Measurements from ENCODE around the gene CALHM3.

The CALHM3 gene

GRCh38 chr10:103440416-103440815 is 38.6 kb downstream of the CALHM3 start:
- DNase-seq = no peak
- in situ Hi-C loops (cut with MboI; ENCODE audit: low pct_unique_long_range_greater_than_20kb, low sequenced_read_pairs) = no loop called here

DNA sequence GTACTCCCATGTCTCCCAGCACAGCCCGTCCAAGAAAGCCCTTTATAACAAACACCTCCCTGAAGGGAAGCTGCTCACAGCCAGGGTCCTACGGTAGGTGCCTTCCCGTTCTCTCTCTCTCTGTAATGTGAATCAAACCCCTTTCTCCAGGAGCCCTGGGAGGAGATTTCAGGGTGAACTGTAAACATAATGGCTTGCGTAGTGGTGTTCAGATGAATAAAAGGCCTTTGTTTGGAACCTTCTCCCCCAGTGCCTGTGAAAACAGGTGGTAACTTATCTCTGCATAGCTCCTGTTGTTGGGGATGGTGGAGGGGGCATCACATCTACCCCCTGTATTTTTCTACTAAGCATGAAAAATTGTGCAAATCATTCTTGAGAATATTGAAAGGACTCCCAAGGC is 39.3 kb downstream of the CALHM3 start:
- no peak for DNase-seq
- in situ Hi-C loops (cut with MboI; ENCODE audit: low pct_unique_long_range_greater_than_20kb, low sequenced_read_pairs) = no loop called here

- in situ Hi-C loops (cut with MboI; ENCODE audit: low pct_unique_long_range_greater_than_20kb, low sequenced_read_pairs) = no loop called here
- peak; percentile 40 for DNase-seq
These were observed 45.2 kb downstream of the CALHM3 start for GRCh38 chr10:103433858-103434257.

GRCh38 chr10:103431902-103432301 is 47.1 kb downstream of the CALHM3 start:
- DNase-seq = no peak
- in situ Hi-C loops (cut with MboI; ENCODE audit: low pct_unique_long_range_greater_than_20kb, low sequenced_read_pairs) = no loop called here

- in situ Hi-C loops (cut with MboI; ENCODE audit: low pct_unique_long_range_greater_than_20kb, low sequenced_read_pairs) = no loop called here
- no peak for DNase-seq
These were observed 49.4 kb downstream of the CALHM3 start for GRCh38 chr10:103429647-103430046.

DNA sequence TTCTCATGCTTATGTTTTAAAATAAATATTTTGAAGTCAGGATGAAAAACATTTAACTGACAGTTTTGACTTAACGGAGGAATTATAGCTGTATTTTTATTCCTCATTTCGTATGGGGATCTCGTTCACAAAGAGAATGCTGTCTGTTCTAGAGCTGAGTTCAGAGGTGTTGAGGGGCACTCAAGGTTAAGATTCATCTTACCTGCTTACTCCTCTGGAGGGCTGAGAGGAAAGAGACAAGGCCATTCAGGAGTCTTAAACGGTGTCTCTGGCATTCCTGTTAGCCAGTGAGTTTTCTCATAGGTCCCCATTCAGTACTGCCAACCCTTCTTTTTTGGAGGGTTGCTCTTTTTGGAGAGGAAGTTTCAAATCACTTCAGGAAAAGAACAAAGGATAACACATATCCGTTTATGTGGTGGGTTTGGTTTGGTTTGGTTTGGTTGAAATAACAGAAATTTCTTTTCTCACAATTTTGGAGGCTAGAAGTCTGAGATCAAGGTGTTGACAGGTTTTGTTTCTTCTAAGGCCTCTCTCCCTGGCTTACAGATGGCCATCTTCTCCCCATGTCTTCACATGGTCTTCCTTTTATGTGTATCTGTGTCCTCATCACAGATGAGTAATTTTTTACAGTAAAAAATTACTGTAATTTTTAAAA is 49.9 kb downstream of the CALHM3 start:
- DNase-seq = no peak
- in situ Hi-C loops (cut with MboI; ENCODE audit: low pct_unique_long_range_greater_than_20kb, low sequenced_read_pairs) = no loop called here

GRCh38 chr10:103427866-103428265 is 51.2 kb downstream of the CALHM3 start:
- DNase-seq = no peak

DNA sequence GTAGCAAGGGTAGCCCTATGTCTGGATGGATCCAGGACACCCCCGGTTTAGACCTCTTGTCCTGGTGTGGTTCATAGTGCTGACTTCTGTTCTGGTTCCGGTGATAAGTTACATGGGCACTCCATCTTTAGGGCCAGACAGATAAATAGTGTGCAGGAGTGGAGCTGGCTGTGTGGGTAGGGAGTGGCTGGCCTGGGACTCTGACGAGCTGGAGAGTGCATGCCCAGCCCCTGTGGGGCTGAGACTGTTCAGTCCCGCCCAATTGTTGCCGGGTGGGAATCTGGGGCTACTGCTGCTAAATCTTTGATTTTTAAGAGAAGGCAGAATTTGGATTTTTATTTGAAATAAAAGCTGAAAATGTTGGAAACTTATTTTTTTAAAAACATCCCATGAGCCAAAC is 55.3 kb downstream of the CALHM3 start:
- no peak for DNase-seq
- in situ Hi-C loops (cut with MboI; ENCODE audit: low pct_unique_long_range_greater_than_20kb, low sequenced_read_pairs) = no loop called here

More at GRCh38 chr10:103427866-103428265, 51.2 kb downstream of the CALHM3 start:
- in situ Hi-C loops (cut with MboI; ENCODE audit: low pct_unique_long_range_greater_than_20kb, low sequenced_read_pairs) = no loop called here

All from KBM-7 (cell line).